Measurements from ENCODE around the gene PNPLA5.
"Not testable (repeated sequence)": the region's sequence is repeated elsewhere in the genome, so short reads cannot be mapped to it uniquely, and the experiment has no call there.

PNPLA5 gene

GRCh38 chr22:43891360-43892182 lies at the start of gene PNPLA5:
PNPLA5 (minus strand) TSS chr22:43892013; CDS start chr22:43891880, 133 bp downstream.
- DNase-seq (ENCODE audit: low read depth): no peak

- no peak for DNase-seq (ENCODE audit: low read depth)
Measured at GRCh38 chr22:43941449-43941848, 49.6 kb upstream of the PNPLA5 start.

- no peak for DNase-seq (ENCODE audit: low read depth)
Measured at GRCh38 chr22:43931771-43932170, 40.0 kb upstream of the PNPLA5 start.

GRCh38 chr22:43928908-43929307 lies 37.1 kb upstream of the PNPLA5 start:
- no peak for DNase-seq (ENCODE audit: low read depth)

GRCh38 chr22:43928468-43928867 lies 36.7 kb upstream of the PNPLA5 start:
- DNase-seq (ENCODE audit: low read depth): no peak

- DNase-seq (ENCODE audit: low read depth): no peak
Measured at GRCh38 chr22:43926349-43926710, 34.5 kb upstream of the PNPLA5 start.

- DNase-seq (ENCODE audit: low read depth): no peak
Measured at GRCh38 chr22:43925433-43926348, 33.9 kb upstream of the PNPLA5 start.

- DNase-seq (ENCODE audit: low read depth): no peak
Measured at GRCh38 chr22:43924877-43925276, 33.1 kb upstream of the PNPLA5 start.

GRCh38 chr22:43923631-43924464 lies 32.0 kb upstream of the PNPLA5 start, which contains the start of gene PNPLA3:
PNPLA3 (plus strand) TSS chr22:43923805; CDS start chr22:43923912, 107 bp downstream.
- DNase-seq (ENCODE audit: low read depth): no peak

GRCh38 chr22:43923191-43923590 lies 31.4 kb upstream of the PNPLA5 start:
- DNase-seq (ENCODE audit: low read depth): no peak

- DNase-seq (ENCODE audit: low read depth): no peak
Measured at GRCh38 chr22:43922123-43922522, 30.3 kb upstream of the PNPLA5 start.

GRCh38 chr22:43921370-43921769 lies 29.6 kb upstream of the PNPLA5 start:
- DNase-seq (ENCODE audit: low read depth): peak; percentile 71

GRCh38 chr22:43919106-43919973 lies 27.5 kb upstream of the PNPLA5 start:
- no peak for DNase-seq (ENCODE audit: low read depth)

- no peak for DNase-seq (ENCODE audit: low read depth)
Measured at GRCh38 chr22:43917521-43917920, 25.7 kb upstream of the PNPLA5 start.

GRCh38 chr22:43911351-43911750 lies 19.5 kb upstream of the PNPLA5 start:
- DNase-seq (ENCODE audit: low read depth): no peak

- no peak for DNase-seq (ENCODE audit: low read depth)
Measured at GRCh38 chr22:43910178-43910695, 18.4 kb upstream of the PNPLA5 start.

- no peak for DNase-seq (ENCODE audit: low read depth)
Measured at GRCh38 chr22:43909708-43910107, 17.9 kb upstream of the PNPLA5 start.

- DNase-seq (ENCODE audit: low read depth): no peak
Measured at GRCh38 chr22:43905681-43906080, 13.9 kb upstream of the PNPLA5 start.

- not testable (repeated sequence) for DNase-seq (ENCODE audit: low read depth)
Measured at GRCh38 chr22:43904412-43904811, 12.6 kb upstream of the PNPLA5 start.

GRCh38 chr22:43903033-43903432 lies 11.2 kb upstream of the PNPLA5 start:
- DNase-seq (ENCODE audit: low read depth): not testable (repeated sequence)

Data from GM04503 (cell line).